ENCODE results near the gene ACSF2.

DNA sequence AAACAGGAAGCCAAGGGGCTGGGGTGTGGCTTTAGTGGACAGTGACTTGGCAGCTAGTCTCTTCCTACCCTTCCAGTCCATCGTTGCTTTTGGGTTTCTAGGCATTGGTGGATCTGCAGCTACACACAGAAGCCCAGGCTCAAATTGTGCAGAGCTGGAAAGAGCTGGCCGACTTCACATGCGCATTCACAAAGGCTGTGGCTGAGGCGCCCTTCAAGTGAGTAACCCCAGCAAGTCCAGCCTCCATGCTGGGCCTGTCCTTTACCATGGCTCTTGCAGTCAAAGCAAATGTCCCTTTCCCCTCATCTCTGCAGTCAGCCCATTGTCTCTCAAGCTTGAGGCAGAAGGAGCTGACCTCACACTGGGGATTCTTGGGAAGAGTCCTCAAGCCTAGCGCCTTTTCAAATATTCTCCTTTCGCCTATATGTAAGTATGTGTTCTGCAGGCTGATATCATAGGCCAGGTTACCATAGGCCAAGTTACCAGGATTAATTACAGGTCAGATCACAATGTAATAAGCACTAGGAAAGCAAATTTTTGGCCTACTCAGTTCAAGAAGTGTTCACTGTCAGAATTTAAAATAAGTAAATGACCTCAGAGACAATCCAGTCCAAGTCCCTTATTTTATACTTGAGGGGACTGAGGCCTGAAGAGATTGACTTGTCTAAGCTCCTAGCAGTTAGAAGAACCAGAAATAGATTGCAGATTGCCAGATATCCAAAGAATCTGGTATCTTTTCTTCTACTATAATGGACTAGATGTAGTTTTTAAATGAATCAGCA is 46.5 kb upstream of the ACSF2 start:
- TF ChIP-seq CTCF (IDR thresholded peaks at IDR 0.05; ENCODE audit: low read length) (no peak), EZH2phosphoT487 (IDR thresholded peaks at IDR 0.05; ENCODE audit: low read length) (no peak)
